ENCODE results near the gene ARHGEF4.
A peak's percentile ranks its signal among the peaks of the same experiment; 100 is the strongest.

The ARHGEF4 gene

DNA sequence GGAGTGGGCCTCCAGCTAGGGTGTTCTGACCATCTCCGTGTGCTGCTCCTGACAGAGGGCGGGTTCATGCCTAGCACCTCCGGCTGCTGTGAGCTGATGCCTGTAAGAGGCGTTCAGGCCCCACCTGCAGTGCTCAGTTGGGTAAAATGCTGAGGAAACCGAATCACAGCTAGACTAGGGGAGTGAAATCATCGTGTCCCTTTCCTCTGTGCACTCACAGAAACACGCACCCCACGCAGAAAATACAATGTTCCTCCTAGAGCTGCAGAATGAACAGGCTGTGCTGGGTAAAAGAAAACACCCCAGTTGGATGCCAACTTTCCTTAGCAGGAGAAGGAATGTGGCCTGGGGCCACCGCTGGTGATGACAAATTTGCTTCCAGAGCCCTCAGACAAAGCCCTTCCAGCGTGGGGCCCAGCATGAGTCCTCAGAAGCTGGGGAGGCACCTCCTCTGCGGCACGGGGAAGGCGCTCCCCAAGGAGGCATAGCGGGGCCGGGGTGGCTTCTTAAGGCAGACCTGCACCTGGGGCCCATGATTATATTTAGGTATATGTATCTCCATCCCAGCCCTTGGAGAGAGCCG lies 16.3 kb upstream of the ARHGEF4 start:
- DNase-seq = no peak

DNA sequence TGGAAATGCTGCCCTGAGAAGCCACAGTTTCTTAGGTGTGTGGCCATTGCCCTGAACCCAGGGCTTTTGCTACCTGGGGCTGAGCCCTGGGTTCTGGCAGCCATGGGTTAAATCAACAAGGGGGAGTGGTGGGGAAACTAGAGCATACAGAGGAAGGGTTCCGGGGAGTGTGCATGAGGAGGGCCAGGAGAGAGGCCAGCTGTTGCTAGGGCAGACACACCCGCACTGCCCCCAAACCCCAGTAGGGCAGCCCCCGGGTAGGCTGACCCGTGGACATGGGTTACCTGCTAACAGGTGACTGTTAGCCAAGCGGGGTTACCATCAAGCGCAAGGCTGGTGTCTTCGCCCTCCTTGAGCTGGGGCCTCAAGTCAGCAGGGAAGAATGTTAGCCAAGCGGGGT lies 14.8 kb upstream of the ARHGEF4 start:
- no peak for DNase-seq

DNA sequence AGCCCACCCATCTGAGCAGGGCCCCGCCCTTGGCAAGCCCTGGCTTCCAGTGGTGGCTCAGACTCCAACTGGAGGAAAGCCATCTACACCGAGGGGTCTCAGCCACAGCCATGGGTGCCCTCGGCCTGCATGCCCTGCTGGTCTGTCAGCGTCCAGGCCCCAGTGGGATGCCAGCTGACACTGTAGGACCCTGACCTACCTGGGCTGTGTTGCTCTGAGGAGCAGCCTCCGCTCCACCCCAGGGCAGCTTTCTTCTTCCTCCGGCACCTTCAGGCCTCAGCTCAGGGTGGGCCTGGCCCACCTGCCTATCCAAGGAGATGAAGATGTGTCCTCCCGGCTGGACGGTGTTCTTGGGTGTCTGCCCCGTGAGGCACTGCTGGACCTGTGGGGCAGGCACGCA lies 13.9 kb upstream of the ARHGEF4 start:
- no peak for DNase-seq

DNA sequence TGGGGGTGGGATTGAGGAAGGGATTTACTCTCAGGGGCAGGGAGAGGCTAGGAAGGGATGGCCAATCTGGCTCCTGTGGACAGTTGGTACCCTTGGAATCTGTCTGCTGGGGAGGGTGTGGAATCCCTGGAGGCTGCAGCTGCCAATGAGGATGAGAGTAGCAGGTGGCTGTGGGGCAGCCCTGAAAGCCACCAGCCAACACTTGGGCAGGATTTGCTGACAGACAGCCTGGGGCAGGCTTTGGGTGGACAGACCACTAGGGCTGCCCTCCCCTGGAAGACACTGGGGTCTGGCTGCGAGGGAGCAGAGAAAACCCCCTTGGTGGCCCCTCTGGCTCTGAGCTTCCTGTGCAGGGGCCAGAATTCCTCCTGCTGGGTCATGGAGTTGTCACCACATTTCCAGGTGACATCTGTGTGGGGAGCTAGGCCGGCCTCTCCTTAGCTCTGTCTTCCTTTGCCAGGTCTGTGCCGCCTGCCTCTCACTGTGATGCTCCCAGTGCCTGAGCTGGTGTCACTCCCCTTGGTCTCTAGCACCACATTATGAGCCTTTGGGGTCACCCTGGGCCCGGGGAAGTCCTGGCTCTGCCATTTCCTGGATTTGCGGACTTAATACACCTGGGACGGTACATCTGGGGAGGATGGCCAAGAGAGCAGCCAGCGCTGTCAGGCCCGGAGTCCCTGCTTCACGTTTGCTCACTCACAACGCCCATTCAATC lies 13.4 kb upstream of the ARHGEF4 start:
- no peak for DNase-seq

DNA sequence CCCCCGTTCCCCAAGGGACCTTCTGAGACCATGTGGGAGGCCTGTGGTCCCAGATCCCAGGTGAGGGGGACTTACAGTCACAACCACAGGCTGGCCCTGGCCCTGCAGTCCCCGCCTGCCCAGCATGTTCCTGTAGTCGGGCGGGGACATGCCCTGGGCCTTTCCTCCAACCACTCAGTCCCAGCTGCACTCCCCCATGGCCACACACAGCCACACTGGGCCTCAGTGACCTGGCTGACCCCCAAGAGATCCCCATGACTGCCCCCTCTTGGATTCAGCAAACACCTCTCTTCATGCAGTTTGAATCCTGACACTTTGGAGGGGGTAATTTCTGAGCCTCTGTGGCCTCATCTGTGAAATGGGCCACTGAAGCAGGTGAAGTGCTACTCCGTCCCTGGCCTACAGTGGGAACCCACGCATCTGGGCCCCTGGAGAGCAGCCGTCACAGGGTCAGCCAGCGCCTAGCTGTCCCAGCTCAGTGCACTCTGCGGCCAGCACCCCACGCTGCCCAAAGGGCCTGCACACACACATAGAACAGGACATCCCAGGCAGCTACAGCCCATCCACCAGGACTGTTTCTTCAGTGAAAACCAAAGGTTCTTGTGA lies 12.7 kb upstream of the ARHGEF4 start:
- peak; percentile 45 for DNase-seq

DNA sequence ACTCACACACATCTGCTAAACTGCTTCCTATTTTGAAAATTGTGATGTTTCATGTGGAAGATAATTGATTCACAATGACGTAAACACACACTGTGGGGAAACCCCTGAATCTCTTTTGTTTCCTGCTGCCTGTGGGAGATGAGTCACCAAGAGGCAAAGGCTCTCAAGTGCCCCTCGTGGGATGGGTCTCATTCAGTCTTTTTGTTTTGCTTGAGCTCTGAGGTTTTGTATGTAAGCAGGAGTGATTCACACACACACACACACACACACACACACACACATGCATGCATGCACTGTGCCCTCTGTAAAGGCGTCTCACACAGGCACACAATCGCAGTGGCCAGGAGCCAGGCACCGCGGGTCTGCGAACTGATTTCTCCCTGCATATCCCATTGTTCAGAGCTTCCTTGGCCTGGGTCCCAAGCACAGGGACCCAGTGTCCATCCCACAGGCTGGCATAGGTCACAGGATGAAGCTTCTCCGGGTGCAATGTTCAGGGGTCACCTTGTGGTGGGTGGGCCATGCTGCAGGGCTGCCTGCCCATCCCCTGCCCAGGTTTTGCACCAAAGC lies 12.1 kb upstream of the ARHGEF4 start:
- DNase-seq = peak; percentile 42

DNA sequence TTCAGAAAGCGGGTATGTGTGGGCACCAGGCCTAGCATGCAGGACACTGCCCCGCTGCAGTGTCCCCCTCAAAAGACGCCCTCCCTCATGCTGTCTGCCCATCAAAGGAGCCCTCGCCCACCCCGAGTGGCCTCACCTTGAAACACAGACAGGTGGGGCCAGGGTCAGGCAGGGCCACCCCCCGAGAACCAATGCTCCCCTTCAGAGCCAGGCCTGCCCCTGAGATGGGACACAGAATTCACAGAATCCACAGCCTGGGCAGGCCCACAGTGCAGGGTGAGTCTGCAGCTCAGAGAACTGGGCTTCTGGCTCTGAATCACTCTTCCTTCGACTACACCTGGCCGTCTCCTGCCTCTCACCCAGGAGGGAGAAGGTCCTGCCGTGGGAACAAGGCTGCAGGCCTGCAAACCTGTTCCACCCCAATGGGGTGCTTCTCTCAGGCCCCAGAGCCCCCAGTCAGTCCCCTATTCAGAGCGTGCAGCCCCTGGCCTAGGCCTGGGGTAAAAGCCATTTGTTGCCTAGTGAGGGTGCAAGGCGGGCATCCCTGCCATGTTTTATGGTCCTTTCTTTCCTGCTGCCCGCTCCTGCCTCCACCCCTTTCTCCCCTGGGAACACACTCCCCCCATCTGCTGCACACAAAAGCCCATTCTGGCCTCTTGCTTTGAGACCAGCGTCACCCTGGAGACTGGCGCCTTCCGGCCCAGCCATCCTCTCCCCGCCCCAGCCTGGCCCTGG lies 11.3 kb upstream of the ARHGEF4 start:
- no peak for DNase-seq

DNA sequence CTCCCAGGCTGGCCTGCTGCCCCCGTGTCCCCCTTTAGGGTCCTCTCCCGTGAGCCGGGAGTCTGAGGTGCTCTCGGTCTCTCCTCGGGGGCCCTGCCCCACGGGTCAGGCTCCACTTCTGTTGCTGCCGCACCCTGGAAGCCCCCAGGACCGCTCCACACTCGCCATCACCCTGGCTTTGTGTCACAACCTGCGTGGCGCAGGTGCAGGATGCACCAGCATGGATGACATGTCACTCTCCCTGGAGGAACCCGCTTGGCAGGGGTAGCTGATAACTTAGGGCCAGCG lies 10.8 kb upstream of the ARHGEF4 start:
- no peak for DNase-seq

DNA sequence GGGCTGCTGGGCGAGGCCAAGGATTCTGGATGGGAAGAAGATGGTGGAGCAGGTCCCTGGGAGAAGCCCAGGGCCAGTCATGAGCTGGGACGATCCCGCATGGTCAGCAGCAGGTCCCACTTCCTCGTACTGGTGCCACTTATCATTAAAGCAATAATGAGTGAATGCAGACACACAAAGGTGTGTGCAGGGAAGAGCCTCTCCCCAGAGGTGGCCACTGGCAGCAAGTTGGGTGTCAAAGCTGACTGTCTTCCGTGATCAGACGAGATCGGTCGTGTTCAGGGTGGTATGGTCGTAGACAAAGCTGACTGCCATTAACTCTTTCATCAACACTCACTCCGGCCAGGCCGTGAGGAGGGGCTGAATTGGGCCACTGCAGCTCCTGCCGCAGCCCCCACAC lies 10.3 kb upstream of the ARHGEF4 start:
- no peak for DNase-seq

DNA sequence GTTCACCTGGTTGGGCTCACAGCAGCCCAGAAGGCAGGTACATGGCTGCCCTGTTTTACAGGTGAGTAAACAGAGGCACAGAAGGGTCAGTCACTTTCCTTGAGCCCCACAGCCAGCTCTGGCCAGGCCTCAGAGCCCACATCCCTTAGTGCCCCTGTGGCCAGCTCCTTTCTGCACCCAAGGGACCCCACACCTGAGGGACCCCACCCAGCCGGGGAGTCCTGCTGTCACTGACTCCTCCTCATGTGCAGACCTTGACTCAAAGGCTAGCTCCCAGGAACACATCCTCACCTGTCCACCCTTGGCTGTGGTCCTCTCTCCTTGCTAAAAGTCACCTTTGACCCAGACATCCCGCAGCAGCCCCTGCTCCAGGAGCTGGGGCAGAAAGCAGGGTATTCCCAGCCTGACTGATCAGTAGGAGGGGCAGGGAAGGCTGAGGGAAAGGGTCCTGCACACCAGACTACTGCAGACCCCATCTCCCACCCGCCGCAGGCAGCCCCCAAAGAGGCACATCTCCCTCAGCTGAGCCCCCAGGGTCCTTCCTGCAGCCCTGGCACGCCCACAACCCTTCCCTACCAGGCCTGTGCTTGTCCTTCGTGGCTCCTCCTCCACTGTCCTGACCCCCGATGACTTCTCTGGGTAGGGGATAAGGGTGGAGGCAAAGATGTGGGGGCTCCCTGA lies 9.8 kb upstream of the ARHGEF4 start:
- DNase-seq = no peak

DNA sequence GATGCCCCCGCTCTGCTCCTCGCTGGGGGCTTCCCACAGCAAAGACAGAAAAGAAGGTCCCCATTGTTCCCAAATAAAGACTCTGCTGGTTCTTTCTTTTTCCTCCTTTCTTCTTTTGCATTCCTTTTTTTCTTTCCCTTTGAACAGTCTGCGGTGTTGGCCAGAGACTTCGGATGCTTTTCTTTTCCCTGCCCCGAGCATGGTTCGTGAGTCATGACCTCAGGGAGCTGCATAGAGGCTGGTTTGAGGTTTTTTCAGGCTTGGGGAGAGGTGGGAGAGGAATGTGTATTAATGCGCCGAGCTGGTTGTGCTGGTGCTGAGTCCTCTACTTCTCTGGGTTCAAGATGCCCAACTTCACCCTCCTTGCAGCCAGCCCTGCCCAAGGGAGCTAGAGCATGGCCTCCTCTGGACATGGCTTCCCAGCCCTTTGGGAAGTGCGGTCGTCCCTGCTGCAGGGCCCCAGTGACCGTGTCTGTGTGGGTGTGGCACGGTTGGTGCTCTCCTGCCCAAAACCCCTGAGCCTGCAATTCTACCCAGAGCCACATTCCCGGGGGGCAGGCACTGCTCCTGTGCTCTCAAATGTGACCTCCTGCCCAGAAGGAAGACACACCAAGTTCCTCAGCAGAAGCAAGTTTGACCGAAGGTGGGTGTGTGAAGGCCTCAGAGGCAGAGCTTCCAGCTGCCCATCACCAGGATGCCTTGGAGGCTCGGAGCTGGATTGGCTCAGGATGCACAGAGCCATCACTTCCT lies 9.0 kb upstream of the ARHGEF4 start:
- DNase-seq = no peak

DNA sequence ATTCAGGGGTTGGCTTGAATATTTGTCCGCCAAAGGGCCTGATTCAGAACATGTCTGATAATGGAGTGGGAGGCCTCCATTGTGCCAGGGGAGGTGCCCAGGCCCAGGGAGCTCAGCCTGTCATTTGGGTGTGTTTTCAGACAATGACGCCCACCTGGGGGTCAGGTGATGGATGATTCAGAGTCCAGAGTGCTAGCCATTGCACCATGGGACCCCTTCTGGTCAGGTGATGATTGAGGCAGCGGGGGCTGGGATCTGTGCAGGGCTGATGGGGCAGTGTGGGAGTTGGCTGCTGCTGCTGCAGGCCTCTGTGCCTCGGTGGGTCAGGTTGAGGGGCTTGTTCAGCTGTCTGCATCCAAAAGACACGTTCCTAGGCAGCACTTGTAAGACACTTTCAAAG lies 8.3 kb upstream of the ARHGEF4 start:
- no peak for DNase-seq

DNA sequence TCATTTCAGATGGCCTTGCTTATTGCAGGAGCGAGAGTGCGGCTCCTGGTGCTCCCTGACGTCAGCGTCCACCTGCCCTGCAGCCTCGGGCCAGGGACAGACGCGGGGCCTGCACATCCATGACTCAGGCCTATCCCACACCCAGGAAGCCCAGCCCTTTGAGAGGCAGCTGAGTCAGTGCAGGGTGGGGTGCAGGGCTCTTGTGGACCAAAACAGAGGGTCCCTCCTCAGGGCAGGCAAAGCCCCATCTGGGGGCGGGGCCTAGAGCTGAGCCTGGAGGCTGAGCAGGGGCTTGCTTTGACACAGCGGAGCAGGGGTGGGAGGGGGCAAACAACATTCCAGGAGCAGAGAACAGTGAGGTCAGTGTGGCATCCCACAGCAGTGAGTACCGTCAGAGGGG lies 7.7 kb upstream of the ARHGEF4 start:
- no peak for DNase-seq

DNA sequence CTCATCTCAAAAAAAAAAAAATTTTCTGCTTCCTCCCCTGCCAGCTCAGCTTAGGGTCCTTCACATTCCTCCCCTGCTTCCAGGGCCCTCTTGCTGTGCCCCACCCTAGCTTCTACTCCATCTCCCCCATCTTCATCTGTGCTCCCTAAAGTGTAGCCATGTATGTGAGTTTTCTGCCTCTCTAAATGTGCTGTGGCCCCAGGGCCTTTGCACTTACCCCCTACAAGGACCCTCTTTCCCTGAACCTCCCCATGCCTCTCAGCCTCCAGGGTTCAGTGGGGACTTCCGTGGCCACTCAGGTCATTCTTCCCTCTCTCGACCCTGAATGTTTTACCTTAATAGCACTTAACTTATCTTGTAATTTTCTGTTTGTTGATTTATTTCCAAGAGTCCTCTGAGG lies 6.2 kb upstream of the ARHGEF4 start:
- no peak for DNase-seq

DNA sequence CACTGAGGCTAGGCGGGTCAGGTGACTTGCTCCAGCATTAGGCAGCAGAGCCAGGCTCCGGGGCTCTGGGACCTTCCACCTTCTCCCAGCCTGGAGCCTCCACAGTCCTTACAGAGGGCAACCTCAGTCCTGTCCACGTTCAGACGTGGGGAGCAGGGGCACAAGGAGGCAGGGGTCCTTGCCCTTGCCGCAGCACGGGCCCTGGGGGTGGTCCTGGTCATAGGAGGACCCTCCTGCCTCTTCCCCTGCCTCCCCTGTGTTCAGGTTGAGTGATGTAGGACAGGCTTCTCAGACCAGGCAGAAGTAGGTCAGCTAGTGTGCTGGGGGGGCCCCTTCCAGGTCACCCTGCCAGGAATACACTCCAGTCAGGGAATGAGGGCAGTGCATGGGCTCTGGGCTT lies 5.4 kb upstream of the ARHGEF4 start:
- DNase-seq = no peak

DNA sequence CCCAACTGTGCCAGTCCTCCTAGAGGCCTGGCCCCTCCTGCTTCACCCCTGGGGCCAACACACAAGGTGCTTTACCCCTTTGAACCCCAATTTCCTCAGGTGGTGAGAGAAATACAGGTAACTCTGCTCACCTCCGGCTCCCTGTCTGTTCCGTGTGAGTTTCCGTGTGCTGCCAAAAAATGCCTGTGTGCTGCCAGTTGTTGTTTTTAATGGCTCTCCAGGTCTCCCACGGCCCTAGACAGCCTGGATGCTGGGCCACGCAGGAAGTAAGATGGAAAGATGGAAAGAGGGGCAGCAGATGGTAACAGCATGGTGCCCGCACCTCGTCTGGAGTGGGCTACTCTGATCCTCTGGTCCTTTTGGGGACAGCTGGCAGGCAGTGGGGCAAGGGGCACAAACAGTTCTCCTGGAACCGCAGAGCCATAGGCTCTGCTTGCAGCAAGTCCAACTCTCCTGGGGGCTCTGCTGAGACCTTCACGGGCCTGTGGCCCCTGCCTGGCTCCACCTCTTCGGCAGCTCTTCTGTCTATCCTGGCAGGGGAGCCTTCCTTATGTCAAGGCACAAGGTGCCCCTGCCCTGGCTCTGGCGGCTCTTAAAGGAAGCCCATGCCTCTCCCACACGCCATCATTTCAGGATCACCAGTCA lies 4.3 kb upstream of the ARHGEF4 start:
- no peak for DNase-seq

DNA sequence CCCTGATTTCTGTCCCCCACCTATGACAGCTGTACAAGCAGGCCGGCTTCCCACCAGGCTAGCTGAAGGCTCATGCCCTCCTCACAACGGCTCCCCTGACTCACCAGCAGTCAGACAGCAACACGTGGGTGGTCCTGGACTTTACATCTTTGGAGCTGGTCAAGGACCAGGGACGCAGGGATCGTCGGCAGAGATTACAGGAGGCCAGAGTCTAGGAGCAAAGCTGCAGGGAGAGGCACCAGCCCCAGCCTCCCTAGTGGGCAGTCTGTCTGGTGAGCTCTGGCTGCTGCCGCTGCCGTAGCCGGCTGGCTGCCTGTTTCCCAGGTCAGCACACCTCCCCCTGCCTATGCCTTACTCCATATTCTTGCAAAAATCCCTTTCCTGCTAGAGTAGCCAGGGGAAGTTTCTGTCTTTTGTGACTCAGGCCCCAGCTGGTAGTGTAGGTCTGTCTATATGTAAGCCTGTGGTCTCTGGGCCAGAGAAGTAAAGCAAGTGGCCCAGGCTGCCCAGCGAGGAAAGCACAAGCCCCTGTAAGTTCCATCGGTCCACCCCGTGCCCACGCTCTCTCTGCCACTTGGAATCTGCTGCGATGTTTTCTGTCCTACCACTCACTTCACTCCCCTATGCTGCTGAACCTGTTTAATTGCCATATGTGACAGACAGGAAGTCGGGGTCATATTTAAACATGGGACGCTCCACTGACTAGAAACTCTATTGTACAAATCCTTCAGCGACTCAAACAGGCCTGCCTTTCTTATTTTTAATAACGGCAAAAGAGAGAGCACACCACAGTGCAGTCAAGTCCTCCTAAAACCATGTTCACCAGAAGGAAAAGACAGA lies 2.4 kb upstream of the ARHGEF4 start:
- no peak for DNase-seq

DNA sequence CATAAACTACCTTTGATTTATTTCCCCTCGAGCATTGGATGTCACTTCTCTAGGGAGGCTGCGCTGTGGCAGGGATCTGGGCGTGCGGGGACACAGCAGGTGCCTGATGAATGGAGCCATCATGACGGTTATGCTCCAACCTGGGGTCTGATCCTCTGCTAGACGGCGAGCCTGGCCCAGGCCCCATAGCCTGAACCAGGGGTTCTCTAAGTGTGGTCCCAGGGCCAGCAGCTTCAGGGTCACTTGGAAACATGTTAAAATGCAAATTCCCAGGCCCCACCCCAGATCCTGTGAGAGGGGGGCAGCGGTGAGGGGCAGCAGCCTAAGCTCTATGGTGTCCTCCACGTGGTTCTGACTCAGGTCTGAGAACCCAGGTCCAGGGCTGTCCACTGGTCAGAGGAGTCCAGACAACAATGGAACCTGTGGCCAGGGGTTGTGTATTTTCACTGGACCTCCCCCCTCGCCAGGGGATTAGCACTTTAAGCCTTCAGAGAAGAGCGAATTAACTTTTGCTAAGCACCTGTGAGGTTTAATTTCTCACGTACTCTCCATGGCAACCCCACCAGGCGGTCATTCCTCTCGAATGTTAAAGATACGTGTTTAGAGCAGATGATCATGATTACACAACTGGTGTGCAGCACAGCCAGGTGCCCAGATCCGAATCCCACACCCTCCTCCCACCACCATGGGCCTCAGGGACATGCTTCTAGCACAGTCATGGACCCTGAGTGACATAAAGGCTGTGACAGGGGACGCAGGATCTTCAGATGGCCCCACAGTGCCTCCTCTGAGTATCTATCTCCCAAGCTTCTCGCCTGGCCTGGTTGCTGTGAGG lies 1.6 kb upstream of the ARHGEF4 start:
- DNase-seq = no peak

DNA sequence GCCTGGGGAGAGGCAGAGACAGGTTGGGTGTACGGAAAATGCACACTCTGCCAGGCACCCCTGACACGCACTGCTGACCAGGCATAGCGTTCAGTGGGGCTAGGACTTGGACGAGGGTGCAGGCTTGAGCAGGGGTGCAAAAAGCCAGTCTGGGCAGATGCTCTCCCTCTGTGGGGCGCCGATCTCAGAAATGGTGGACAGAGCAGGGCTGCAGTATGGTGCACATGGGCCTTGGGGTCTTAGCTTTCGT lies 1.0 kb upstream of the ARHGEF4 start:
- no peak for DNase-seq

DNA sequence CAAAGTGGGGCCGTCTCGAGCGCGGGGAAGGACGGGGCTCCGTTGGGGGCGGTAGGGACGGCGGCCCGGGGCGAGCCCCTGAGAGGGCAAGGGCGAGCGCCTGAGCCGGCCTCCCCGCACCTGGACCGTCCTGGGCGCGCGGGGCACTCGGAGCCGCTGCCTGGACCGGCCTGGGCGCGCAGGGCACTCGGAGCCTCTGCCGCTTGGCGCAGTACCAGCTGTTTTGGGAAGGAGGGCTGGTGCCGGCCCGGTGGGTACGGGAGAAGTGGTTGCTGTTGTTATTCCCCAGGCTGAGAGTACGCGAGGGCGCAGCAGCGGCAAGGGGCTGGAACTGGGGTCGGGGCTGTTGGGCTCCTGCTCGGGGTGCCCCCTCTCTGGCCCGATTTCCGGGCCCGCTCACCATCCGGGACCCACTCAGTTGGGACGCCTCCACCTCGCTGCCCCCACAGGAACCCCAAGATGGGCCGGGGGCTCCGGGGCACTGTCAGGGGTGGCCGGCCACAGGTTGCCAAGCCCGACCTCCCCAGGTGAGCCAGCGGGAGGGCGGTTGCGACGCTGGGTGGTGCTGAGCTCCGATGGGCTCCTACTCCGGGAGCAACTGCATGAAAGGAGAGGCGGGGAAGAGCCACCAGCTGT lies 579 bp downstream of the ARHGEF4 start:
- no peak for DNase-seq

All from activated T-cell treated with anti-CD3 and anti-CD28 coated beads, Interleukin-2, amount 50 U/mL, for 1 hour (primary cell).